HG03469 (cell line): ENCODE results near the gene C17orf50.

Experiments
- ATAC-seq: cut with Tn5 transposase; IDR thresholded peaks from one replicate; pipeline ENCODE4 v1.9.1; 2021; ENCODE audit warnings: mild to moderate bottlenecking, moderate library complexity, moderate number of reproducible peaks; ENCODE audit not compliant: unreplicated experiment

The C17orf50 gene

GRCh38 chr17:35809855-35810461 is 49.3 kb downstream of the C17orf50 start:
- no peak for ATAC-seq

- no peak for ATAC-seq
Observed at GRCh38 chr17:35811759-35812158, 51.1 kb downstream of the C17orf50 start.

GRCh38 chr17:35812456-35812855 is 51.8 kb downstream of the C17orf50 start:
- ATAC-seq, result no peak
